Chondrocyte (in vitro differentiated cells): ENCODE data around the gene STX1A. TPM values are rescaled to one million over a fixed set of nuclear protein-coding genes. Genes with fewer than 3 reads are reported as not detected.

ENCODE experiments used
- DNase-seq: peaks from one replicate; pipeline ENCODE4 v3.0.0; 2021; ENCODE audit warnings: mixed read lengths, low spot score
- H3K27ac Mint-ChIP-seq: one replicate; pipeline ENCODE4 v1.8.0; 2021; ENCODE audit warnings: mild to moderate bottlenecking, moderate library complexity, mixed read lengths; ENCODE audit not compliant: unreplicated experiment
- H3K27me3 Mint-ChIP-seq: 2 replicates; pipeline ENCODE4 v1.8.0; 2021; ENCODE audit warnings: low read depth, mixed read lengths
- H3K36me3 Mint-ChIP-seq: 2 replicates; pipeline ENCODE4 v1.8.0; 2021; ENCODE audit warnings: low read depth, mixed read lengths
- H3K4me1 Mint-ChIP-seq: 2 replicates; pipeline ENCODE4 v1.8.0; 2021; ENCODE audit warnings: low read depth, mild to moderate bottlenecking, mixed read lengths
- H3K4me3 Mint-ChIP-seq: one replicate; pipeline ENCODE4 v1.8.0; 2021; ENCODE audit warnings: mild to moderate bottlenecking, moderate library complexity, mixed read lengths; ENCODE audit not compliant: unreplicated experiment
- H3K9me3 Mint-ChIP-seq: 2 replicates; pipeline ENCODE4 v1.8.0; 2021; ENCODE audit warnings: low read depth, mixed read lengths
- total RNA-seq: library from RNA; stranded (reverse); gene quantifications from 3 replicates; pipeline ENCODE4 v1.2.1, GENCODE V29; 2021
- TF ChIP-seq, protein P1 (sequence below): fragments of 200-600 bp; sonication (generic); IDR thresholded peaks from 2 replicates; pipeline ENCODE4 v1.5.0; 2021; ENCODE audit warnings: antibody characterized with exemption, mild to moderate bottlenecking, moderate library complexity

The STX1A gene
- total RNA-seq, 1 donor from 2014 or later = 20.9 TPM

DNA sequence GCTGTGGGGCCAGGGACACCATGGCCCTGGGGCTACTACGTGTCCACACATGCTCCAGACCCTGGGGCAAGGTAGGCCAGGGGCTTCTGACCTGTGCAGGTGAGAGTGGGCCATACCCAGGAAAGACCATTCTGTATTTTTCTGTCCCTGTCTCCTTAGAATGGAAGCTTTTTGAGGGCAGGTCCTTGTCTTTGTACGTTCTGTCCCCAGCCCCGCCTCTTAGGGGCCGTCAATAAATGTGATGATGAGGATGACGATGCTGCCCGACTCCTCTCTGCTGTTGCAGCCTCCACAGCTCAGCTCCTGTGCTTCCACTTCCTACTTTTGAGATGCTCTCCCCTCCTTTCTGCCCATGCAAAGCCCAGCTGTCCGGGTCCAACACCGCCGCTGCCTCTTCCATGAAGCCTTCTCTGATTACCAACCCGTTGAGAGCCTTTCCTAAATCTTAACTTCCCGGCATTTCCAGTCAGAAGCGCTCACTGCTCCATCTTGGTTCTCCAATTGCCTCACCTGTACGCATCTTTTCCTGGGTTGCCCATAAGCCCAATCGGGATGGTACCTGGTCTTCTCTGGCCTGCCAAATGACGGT lies 47.5 kb downstream of the STX1A start:
- Mint-ChIP-seq H3K27ac (no peak overlapping the region), H3K27me3 (no peaks in the 10 kb centered on the region), H3K36me3 (peaks cover 1% of the 10 kb centered on the region), H3K9me3 (no peaks in the 10 kb centered on the region), H3K4me3 (no peak overlapping the region), H3K4me1 (peaks cover 14% of the 10 kb centered on the region)
- DNase-seq = no peak
- TF ChIP-seq, protein P1, sequence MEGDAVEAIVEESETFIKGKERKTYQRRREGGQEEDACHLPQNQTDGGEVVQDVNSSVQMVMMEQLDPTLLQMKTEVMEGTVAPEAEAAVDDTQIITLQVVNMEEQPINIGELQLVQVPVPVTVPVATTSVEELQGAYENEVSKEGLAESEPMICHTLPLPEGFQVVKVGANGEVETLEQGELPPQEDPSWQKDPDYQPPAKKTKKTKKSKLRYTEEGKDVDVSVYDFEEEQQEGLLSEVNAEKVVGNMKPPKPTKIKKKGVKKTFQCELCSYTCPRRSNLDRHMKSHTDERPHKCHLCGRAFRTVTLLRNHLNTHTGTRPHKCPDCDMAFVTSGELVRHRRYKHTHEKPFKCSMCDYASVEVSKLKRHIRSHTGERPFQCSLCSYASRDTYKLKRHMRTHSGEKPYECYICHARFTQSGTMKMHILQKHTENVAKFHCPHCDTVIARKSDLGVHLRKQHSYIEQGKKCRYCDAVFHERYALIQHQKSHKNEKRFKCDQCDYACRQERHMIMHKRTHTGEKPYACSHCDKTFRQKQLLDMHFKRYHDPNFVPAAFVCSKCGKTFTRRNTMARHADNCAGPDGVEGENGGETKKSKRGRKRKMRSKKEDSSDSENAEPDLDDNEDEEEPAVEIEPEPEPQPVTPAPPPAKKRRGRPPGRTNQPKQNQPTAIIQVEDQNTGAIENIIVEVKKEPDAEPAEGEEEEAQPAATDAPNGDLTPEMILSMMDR = no peak

GRCh38 chr7:73671322-73671661 lies 48.2 kb downstream of the STX1A start:
- H3K27ac Mint-ChIP-seq = no peak overlapping the region
- H3K9me3 Mint-ChIP-seq = no peaks in the 10 kb centered on the region
- peaks cover 14% of the 10 kb centered on the region for H3K4me1 Mint-ChIP-seq
- no peak overlapping the region for H3K4me3 Mint-ChIP-seq
- DNase-seq = no peak
- peaks cover 1% of the 10 kb centered on the region for H3K36me3 Mint-ChIP-seq
- H3K27me3 Mint-ChIP-seq = no peaks in the 10 kb centered on the region
- TF ChIP-seq, protein P1 = no peak

- Mint-ChIP-seq H3K4me1 (peaks cover 22% of the 10 kb centered on the region), H3K27me3 (no peaks in the 10 kb centered on the region), H3K9me3 (no peaks in the 10 kb centered on the region), H3K36me3 (peaks cover 1% of the 10 kb centered on the region), H3K4me3 (no peak overlapping the region), H3K27ac (no peak overlapping the region)
- no peak for DNase-seq
- TF ChIP-seq, protein P1 = no peak
These were observed 49.5 kb downstream of the STX1A start for GRCh38 chr7:73669858-73670385.

DNA sequence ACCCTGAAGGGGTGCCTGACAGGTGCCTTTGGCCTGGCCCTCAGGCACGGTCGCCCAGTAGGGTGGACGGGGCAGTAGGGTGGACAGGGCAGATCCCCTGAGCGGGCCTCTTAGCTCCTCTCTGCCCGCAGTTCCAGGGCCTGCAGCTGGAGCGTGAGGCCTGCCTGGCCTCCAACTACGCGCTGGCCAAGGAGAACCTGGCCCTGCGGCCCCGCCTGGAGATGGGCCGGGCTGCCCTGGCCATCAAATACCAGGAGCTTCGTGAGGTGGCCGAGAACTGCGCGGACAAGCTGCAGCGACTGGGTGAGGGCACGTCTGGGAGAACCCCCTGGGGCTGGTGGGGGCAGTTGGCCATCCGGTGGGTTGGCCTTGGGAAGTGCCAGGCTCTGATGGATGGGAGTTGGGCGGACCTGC lies 50.2 kb downstream of the STX1A start:
- no peaks in the 10 kb centered on the region for H3K9me3 Mint-ChIP-seq
- peaks cover 22% of the 10 kb centered on the region for H3K4me1 Mint-ChIP-seq
- H3K27ac Mint-ChIP-seq = no peak overlapping the region
- no peaks in the 10 kb centered on the region for H3K27me3 Mint-ChIP-seq
- no peak overlapping the region for H3K4me3 Mint-ChIP-seq
- TF ChIP-seq, protein P1 = no peak
- DNase-seq = no peak
- peaks cover 1% of the 10 kb centered on the region for H3K36me3 Mint-ChIP-seq

DNA sequence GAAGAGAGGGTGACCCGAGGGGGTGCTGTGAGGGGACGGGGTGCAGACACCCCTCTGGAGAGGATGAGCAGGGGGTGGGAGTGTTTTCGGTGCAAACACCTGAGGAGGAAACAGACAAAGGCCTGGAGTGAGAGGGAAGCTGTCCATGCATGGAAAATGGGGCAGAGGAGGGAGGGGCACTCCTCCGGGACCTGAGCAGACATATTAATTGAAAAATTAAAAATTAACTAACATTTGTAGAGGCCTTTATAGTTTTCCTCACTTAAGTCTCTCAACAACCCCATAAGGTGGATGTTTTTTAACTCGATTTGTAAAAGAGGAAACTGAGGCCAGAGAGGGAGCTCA lies 50.6 kb downstream of the STX1A start:
- peak overlapping the region; percentile 82 for H3K4me3 Mint-ChIP-seq
- DNase-seq = no peak
- peak overlapping the region; percentile 27 for H3K27ac Mint-ChIP-seq
- no peaks in the 10 kb centered on the region for H3K27me3 Mint-ChIP-seq
- TF ChIP-seq, protein P1 = no peak
- H3K4me1 Mint-ChIP-seq = peaks cover 22% of the 10 kb centered on the region
- no peaks in the 10 kb centered on the region for H3K9me3 Mint-ChIP-seq
- H3K36me3 Mint-ChIP-seq = peaks cover 1% of the 10 kb centered on the region
